Endometrial microvascular endothelial cells (primary cell): ENCODE data around the gene LAMP5. TPM values are rescaled to one million over a fixed set of nuclear protein-coding genes. Genes with fewer than 3 reads are reported as not detected.

ENCODE experiments used
- in situ Hi-C: cut with HindIII; loops from 2 replicates; pipeline ENCODE4 v1.10.0; 2017; ENCODE audit warnings: low sequenced_read_pairs, low pct_unique_long_range_greater_than_20kb; ENCODE audit errors: inconsistent ontology term
- total RNA-seq: library from RNA; depleted of rRNA; stranded (reverse); fragments of >200 nt; gene quantifications from one replicate; pipeline ENCODE4 v1.2.3, GENCODE V29; 2015; ENCODE audit errors: inconsistent ontology term

Gene LAMP5
- total RNA-seq, 1 donor from 2014 or later, result not detected

- in situ Hi-C loops, result no loop called here
Observed at GRCh38 chr20:9498322-9498721, 16.1 kb upstream of the LAMP5 start.

- in situ Hi-C loops, result no loop called here
Observed at GRCh38 chr20:9499126-9499899, 15.1 kb upstream of the LAMP5 start.

GRCh38 chr20:9500121-9500520 is 14.3 kb upstream of the LAMP5 start:
- in situ Hi-C loops, result no loop called here

GRCh38 chr20:9501473-9501872 is 12.9 kb upstream of the LAMP5 start:
- in situ Hi-C loops, result no loop called here

- in situ Hi-C loops, result no loop called here
Observed at GRCh38 chr20:9503526-9504245, 10.7 kb upstream of the LAMP5 start.

- in situ Hi-C loops, result no loop called here
Observed at GRCh38 chr20:9506280-9506821, 8.0 kb upstream of the LAMP5 start.

GRCh38 chr20:9506964-9507369 is 7.4 kb upstream of the LAMP5 start:
- in situ Hi-C loops, result no loop called here

GRCh38 chr20:9507544-9508239 is 6.7 kb upstream of the LAMP5 start:
- in situ Hi-C loops, result no loop called here

GRCh38 chr20:9508240-9508661 is 6.1 kb upstream of the LAMP5 start:
- in situ Hi-C loops, result no loop called here

GRCh38 chr20:9508696-9509178 is 5.7 kb upstream of the LAMP5 start:
- in situ Hi-C loops, result no loop called here

GRCh38 chr20:9509246-9509645 is 5.1 kb upstream of the LAMP5 start:
- in situ Hi-C loops, result no loop called here

- in situ Hi-C loops, result no loop called here
Observed at GRCh38 chr20:9510911-9511310, 3.5 kb upstream of the LAMP5 start.

GRCh38 chr20:9514072-9514460 is 324 bp upstream of the LAMP5 start:
- in situ Hi-C loops, result no loop called here

GRCh38 chr20:9515214-9515585 is 810 bp downstream of the LAMP5 start:
- in situ Hi-C loops, result no loop called here

GRCh38 chr20:9515741-9516233 is 1.4 kb downstream of the LAMP5 start:
- in situ Hi-C loops, result no loop called here

- in situ Hi-C loops, result no loop called here
Observed at GRCh38 chr20:9516234-9516871, 2.0 kb downstream of the LAMP5 start.

- in situ Hi-C loops, result no loop called here
Observed at GRCh38 chr20:9517297-9518162, 3.1 kb downstream of the LAMP5 start.

GRCh38 chr20:9518576-9519175 is 4.3 kb downstream of the LAMP5 start:
- in situ Hi-C loops, result no loop called here
